Measurements from ENCODE around the gene ATG9B.
A peak's percentile ranks its signal among the peaks of the same experiment; 100 is the strongest.

DNA sequence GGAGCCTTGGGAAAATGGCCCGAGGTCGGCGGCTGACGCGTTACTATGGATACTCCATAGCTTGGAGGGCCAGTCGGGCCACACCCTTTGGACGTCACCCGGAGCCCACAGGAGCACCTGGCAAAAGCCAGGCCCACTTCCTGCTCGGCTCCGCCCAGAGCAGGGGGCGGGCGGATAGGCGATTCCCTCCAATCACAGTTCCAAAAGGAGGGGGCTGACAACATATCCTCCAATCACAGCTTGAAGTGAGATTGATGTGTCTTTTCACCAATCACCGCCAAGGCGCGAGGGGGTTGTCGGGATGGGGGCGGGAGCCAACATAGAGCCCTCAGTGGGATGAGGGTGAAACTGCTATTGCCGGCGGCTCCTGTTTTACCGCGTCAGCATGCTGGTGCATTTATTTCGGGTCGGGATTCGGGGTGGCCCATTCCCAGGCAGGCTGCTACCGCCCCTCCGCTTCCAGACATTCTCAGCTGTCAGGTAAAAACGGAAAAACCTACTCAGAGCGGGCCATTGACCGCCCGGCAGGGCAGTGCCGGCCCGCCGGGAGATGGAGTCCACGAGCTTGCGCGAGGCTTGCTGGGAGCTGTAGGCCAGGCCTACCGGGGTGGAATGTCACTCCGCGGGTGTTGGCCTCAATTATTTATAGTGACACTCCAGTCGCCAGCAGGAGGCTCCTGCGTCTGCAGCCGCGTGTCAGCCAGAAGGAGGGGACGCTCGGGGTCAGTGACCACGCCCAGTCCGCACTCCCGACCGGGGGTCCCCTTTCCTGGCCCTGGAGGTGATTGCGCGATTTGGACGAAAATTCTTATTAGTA, 4.0 kb upstream of the ATG9B start, which contains the start of gene ABCB8:
- TF ChIP-seq POLR2A (IDR thresholded peaks at IDR 0.05), result peak; percentile 47
- TF ChIP-seq, protein P1, sequence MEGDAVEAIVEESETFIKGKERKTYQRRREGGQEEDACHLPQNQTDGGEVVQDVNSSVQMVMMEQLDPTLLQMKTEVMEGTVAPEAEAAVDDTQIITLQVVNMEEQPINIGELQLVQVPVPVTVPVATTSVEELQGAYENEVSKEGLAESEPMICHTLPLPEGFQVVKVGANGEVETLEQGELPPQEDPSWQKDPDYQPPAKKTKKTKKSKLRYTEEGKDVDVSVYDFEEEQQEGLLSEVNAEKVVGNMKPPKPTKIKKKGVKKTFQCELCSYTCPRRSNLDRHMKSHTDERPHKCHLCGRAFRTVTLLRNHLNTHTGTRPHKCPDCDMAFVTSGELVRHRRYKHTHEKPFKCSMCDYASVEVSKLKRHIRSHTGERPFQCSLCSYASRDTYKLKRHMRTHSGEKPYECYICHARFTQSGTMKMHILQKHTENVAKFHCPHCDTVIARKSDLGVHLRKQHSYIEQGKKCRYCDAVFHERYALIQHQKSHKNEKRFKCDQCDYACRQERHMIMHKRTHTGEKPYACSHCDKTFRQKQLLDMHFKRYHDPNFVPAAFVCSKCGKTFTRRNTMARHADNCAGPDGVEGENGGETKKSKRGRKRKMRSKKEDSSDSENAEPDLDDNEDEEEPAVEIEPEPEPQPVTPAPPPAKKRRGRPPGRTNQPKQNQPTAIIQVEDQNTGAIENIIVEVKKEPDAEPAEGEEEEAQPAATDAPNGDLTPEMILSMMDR (IDR thresholded peaks at IDR 0.05), result peak; percentile 19 to 77 (median 52)
